Kidney glomerular epithelial cell (primary cell): ENCODE data around the gene PDPK1.
"Not testable (repeated sequence)": the region's sequence is repeated elsewhere in the genome, so short reads cannot be mapped to it uniquely, and the experiment has no call there.

Experiments used
- DNase-seq: peaks from one replicate; lab custom pipeline; 2025; lab: John Stamatoyannopoulos, UW

Gene PDPK1

DNA sequence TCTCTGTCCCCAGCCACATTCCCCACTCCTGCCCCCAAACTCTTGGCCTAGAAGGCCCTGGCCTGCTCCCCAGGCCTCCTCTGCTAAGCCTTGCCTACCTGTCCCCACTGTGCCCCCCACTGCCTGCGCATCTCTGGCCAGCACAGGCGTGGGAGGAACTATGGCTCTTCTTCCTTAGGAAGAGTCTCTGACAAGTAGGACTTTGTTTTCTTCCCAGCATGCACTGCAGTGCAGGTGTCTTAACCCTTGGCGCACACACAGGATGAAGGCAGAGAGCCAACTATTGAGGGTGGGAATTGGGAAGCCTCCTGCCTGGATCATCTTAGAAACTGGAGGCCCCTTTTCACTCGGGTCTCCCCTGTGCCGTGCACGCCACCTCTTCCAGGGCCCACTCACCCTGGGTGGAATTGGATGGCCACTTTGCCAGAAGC lies 14.0 kb upstream of the PDPK1 start:
- DNase-seq: no peak

DNA sequence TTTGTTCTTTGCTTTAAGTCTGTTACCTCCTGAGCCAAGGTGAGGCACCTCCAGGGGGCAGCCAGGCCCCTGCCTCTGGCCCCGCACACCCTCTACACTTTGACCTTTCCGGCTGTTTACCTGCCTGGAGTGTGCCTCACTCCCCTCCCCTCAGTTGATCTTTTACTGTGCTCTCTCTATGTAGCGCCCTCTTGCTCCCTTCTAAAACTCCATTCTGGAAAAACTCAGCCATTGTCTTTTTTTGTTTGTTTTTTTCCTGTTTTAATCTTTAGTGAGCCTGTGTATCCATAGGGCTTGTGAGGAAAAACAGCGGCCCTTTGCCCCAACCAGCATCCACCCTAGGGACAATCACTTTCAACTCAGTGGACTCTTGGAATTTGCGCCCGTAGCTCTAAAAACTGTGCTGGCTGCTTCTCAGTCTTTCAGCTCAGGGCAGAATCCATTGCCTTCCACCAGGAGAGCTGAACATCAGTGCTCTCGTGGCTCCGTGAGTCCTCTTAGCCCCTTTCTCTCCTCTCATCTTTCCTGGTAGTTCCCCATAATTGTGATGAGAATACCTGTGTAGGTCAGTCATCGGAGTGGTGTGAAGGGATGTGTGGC lies 13.4 kb upstream of the PDPK1 start:
- DNase-seq: no peak

DNA sequence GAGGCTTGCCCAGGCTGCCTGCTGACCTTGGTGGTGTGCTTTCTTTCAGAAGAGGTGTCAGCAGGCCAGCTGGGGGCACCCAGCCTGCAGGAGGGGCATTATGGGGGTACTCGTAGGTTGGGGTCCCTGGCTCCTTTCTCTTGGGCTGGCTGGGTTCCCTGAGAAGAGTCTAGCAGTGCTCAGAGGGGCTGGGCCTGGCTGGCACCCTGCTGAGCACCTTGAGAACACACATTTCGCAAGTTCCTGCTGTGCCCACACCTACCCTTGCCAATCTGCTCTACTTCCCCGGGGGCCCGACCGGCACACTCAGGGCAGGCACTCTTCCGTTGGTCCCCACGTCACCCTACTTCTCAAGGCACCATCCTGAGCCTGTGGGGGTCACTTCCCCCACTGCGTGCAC lies 11.7 kb upstream of the PDPK1 start:
- no peak for DNase-seq

DNA sequence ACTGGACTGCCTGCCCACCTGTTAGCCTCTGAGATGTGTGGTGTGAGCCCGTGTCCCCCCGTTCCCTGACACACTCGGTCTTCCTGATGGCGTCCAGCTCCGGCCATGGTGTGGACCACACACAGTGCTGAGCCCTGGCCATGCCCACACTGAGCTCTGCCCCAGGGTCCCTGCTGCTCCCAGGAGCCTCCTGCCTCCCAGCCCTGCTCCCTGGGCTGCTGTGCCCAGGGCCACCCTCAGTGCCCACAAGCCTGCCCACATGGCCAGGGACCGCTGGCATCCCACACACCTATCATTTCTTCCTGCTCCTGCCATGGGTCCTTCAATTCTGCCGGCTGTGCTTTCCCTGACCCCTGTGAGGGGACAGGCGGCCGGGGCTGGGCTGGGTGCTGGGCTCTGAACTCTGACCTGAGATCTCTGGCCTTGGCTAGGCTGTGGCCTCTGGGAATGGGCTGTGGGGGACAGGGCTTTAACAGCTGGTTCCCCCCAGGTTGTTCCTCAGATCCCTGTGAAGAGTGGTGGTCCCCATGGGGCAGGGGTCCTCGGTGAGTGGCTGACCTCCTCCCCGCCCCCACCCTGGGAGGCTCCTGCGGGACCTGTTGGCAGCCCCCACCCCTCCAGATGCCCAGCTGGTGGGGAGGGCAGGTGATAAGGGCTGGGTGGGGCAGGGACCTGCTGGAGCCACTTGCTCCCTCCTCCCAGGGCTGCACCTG lies 10.6 kb upstream of the PDPK1 start:
- no peak for DNase-seq

DNA sequence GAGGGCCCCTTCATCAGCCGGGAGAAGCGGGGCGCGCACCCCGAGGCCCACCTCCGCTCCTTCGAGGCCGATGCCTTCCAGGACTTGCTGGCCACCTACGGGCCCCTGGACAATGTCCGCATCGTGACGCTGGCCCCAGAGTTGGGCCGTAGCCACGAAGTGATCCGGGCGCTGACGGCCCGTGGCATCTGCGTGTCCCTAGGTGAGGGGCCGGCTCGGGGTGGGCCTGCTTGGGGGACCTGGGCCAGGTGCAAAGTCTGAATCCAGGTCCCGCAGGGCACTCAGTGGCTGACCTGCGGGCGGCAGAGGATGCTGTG lies 10.1 kb upstream of the PDPK1 start:
- no peak for DNase-seq

DNA sequence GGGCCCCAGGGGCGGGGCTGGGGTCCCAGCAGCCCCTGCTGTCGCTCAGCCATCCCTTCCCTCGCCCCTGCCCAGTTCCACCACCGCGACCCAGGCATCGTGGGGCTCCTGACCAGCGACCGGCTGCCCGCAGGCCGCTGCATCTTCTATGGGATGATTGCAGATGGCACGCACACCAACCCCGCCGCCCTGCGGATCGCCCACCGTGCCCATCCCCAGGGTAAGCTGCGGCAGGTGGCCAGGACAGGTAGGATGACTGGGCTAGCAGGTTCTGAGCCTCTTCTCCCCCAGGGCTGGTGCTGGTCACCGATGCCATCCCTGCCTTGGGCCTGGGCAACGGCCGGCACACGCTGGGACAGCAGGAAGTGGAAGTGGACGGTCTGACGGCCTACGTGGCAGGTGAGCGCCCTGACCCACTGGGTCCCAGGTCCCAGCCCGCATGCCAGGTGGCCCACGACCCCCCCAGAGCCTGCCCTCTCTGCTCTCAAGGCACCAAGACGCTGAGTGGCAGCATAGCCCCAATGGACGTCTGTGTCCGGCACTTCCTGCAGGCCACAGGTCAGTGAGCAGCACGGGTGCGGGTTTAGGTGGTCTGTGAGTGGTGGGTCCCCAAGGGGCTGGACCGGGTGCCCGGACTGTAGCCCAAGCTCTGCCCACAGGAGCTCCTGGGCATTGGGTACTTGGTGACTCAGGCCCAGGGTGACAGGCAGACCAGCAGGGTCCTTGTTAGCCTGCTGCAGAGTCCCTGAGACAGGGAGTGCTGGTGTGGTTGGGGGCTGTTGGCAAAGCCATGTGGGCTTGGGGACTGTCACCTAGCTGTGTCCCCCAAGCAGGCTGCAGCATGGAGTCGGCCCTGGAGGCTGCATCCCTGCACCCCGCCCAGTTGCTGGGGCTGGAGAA lies 9.4 kb upstream of the PDPK1 start:
- DNase-seq: no peak

DNA sequence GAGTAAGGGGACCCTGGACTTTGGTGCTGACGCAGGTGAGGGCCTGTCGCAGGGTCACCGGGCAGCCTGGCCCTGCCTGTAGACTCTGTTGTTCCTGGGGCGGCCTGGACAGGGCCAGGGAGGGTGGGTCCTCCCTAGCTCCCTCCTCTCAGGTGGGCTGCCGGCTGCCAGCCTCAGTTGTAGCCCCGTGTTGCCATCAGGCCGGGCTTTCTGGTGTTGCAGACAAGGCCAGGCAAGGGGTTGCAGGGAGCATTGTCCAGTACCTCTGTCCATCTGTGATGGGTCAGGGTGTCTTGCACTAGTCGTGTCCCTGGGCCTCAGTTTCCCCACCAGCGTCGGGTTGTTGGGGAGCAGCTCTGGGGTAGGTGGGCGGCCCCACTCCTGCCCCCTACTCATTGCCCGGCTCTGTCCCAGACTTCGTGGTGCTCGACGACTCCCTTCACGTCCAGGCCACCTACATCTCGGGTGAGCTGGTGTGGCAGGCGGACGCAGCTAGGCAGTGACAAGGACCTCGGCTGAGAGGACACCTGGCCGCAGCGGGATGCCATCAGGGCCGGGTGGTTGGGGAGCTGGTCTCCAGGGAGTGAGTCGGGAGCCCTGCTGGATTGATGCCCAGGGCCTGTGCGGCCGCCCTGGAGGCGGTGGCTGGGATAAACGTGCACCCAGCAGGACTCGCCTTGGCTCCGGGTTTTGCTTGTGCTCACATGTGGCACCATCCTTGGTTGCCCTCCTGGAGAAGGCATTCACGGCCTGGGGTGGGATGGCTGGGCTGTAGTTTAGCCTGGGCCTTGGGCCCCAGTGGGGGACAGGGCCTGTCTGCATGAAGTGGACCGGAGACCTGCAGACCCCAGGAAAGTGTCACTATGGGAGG lies 8.5 kb upstream of the PDPK1 start:
- no peak for DNase-seq

DNA sequence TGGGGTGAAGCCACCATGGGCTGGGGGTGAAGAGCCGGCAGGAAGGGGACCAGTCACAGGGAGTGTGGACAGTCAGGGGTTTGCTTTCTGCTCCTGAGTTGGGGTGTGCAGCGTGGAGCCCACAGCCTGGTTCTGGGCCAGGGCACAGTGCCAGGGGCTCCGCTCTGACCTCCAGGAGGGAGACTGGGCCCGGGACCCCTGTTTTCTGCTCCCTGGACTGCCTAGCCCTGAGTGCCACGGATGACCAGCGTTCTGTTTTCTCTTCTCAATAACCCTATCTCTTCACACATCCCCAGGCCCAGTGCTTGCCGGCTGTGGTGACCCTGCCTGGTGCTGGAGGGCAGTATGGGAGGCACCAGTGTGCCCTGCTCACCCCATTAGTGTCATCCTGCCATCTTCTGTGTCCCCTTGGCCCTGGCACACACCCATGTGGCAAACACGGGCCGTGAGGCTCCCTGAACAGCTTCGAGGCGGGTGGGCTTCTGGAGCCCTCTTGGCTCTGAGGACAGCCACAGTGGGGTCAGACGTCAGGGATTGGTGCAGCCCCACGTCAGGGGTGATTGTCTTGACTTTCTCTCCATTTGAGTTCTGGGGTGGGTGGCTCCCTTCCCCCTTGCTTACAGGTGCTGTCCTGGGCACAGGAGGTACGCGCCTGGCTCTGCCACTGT lies 7.7 kb upstream of the PDPK1 start:
- DNase-seq: no peak

DNA sequence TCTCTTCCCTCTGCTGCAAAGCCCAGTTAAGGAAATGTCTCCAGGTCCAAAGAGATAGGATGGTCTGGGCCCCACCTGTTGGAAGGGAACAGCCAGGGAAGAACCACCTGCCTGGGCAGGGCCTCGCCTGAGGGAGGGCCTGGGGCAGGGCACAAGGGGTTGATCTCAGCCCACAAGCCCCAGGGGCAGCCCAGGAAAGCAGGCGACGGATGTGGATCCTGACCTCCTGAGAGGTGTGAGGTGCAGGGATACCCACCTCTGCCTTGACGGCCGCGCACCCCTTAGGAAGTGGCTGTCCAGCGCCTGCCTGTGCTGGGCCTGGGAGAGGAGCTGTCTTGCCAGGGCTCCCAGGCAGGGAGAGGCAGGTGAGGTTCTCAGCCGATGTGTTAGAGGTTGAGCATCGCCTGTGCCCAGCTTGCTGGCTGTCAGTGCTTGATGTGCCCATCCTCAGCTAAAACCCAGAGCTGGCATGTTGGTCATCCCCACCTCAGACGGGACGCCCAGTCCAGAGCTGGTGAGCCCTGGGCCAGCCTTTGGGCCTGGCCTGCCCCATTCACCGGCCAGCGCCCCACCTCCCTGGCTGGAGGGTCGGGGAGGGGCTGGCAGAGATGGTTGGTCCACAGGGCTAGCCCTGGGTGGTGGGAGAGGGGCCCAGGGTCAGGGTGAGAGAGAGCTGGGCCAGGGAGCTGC lies 7.0 kb upstream of the PDPK1 start:
- no peak for DNase-seq

DNA sequence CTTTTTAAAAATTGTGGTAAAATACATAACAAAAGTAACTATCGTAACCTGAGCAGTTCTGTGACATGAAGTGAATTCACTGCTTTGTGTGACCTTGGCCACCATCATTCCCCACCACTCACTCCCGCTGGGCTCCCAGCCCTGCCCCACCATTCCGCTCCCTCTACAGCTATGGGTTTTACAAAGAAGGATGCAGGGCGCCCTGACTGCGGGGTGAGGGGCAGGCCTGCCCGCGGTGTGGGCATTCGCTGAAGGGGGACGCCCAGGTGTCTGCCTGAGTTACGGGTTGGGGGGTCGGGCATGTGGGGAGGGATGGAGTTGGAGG lies 6.5 kb upstream of the PDPK1 start, which contains the start of gene CEMP1:
Gene CEMP1, minus strand, starts transcription at position 38 of the 325 bp plus-strand sequence. CDS start 335 bp downstream, outside the sequence.
- DNase-seq: no peak

DNA sequence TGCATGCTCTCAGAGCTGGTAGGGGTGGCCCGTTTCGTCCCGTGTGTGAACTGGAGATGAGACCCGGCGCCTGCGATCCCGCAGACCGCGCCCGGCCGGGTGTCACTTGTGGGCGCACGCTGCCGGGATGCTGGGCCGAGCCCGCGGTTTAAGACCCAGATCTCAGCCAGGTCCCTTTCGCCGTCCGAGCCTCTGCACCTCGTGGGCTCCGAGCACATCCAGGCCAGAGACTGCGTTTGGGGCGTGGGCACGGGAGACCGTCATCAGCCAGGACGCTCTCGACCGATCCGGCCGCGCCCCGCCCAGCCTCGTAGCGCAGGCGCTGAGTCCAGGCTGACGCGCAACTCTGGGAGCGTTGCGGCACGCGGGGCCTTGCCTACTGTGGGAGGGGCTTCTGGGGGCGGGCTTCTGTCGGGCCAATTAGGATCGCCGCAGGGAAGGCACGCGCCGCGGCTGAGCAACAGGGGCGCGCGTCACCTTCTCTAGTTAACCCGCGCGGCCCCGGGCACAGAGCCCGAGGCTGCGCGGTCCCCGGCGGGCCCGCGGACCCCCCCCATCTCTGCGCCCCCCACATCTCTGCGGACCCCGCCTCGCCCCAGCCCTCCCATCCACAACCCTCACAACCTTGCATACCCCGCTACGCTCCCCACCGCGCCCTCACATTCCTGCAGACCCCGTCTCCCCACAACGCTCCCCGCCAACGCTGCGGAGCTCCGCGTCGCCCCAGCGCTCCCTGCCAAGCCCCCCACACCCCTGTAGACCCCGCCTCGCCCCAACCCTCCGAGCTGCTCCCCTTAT lies 5.9 kb upstream of the PDPK1 start:
- DNase-seq: peak; percentile 85

DNA sequence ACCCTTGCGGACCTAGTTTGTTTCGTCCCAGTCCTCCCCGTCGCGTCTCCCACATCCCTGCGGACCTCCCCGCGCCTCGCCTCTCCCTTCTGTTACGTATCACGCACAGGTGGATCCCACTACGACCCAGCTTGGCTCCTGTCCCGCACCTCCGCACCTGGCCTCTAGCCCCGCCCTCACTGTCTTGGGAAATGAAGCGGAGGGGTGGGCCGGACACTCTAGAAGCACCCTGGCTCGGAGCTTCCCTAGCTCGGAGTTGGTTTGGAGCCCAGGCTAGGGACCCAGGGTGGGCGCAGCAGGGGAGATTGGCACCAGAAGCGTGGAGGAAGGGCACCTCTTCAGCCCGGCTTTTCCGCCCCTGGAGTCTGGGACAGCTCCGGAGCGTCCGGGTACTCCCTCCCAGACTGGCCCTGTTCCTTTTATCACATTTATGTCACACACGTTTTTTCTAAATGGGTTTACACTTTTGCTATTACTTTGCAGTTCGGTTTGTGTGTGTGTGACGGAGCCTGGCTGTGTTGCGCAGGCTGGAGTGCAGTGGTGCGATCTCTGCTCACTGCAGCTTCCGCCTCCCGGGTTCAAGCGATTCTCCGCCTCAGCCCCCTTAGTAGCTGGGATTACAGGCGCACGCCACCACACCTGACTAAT lies 5.2 kb upstream of the PDPK1 start:
- DNase-seq: peak; percentile 36

DNA sequence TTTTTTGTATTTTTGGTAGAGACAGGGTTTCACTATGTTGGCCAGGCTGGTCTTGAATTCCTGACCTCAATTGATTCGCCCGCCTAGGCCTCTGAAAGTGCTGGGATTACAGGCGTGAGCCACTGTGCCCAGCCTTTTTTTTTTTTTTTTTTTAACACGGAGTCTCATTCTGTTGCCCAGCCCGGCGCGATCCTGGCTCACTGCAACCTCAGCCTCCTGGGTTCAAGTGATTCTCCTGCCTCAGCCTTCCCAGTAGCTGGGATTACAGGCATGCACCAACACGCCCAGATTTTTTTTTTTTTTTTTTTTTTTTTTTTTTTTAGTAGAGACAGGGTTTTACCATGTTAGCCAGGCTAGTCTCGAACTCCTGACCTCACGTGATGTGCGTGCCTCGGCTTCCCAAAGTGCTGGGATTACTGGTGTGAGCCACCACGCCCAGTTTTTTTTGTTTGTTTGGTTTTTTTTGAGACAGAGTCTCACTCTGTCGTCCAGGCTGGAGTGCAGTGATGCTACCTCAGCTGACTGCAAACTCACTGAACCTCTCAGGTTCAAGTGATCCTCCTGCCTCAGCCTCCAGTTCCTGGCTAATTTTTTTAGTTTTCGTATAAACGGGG lies 4.6 kb upstream of the PDPK1 start:
- not testable (repeated sequence) for DNase-seq

DNA sequence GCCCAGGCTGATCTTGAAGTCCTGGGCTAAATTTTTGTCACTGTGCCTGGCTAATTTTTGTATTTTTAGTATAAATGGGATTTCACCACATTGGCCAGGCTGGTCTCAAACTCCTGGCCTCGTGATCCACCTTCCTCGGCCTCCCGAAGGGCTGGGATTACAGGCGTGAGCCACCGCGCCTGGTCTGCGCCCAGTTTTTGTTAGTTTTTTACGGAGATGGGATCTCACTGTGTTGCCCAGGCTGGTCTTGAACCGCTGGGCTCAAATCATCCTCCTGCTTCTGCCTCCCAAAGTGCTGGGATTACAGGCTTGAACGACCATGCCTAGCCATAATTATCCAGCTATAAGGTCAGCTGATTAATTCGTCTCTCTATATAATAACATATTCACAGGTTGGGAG lies 3.9 kb upstream of the PDPK1 start:
- no peak for DNase-seq

DNA sequence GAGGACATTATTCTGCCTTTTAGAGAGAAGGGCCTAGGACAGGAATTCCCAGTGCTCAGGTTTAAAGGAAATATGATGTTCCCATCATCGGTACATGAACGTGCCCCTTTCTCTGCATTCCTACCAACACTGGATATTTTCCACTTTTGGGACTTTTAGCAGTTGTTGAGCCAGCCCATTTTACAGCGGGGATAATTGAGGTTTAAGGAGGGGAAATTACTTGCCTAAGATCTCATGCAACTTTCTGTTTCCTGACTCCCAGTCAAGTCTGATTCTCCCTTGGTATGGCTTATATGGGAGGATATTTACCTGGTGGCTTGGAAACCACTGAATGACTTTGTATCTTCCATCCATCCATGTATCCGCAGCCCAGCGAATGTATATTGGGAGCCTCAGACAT lies 3.5 kb upstream of the PDPK1 start:
- DNase-seq: not testable (repeated sequence)

DNA sequence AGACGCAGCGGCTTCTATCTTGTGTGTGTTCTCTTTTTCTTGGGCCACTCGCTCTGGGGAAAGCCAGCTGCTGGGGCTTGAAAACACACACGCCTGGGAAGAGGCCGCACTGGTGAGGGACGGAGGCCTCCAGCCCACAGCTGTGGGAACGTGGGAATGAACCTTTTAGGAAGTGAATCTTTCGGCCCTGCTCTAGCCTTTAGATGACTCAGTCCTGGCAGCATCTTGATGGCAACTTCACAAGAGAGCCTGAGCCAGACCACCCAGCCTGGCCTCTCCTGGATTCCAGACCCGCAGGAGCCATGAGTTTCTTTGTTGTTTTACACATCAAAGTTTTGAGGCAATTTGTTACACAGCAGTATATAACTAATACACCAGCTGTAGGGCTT lies 2.2 kb upstream of the PDPK1 start:
- DNase-seq: no peak

DNA sequence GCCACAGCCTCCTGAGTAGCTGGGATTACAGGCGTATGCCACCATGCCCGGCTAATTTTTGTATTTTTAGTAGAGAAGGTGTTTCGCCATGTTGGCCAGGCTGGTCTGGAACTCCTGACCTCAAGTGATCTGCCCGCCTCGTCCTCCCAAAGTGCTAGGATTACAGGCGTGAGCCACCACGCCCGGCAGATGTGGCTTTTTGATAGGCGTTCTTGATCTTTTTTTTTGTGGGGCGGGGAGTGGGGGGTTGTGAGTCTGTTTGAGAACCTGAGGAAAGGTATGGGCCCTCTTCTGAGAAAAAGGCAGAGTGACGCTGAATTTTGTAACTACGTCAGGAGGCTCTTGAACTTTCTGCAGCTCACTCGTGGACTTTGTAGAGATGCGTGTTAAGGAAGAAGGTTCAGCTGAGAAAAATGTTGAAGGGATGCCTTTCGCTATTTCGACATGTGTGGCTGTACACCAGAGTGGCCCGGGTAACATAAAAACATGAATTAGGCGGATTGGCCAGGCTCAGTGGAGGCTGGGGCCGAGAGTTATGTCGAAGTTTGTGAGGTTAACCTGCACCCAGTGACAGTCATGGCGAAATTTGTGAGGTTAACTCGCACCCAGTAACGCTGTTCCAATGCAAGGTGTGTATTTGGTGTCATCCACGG lies 1.5 kb downstream of the PDPK1 start:
- DNase-seq: not testable (repeated sequence)

DNA sequence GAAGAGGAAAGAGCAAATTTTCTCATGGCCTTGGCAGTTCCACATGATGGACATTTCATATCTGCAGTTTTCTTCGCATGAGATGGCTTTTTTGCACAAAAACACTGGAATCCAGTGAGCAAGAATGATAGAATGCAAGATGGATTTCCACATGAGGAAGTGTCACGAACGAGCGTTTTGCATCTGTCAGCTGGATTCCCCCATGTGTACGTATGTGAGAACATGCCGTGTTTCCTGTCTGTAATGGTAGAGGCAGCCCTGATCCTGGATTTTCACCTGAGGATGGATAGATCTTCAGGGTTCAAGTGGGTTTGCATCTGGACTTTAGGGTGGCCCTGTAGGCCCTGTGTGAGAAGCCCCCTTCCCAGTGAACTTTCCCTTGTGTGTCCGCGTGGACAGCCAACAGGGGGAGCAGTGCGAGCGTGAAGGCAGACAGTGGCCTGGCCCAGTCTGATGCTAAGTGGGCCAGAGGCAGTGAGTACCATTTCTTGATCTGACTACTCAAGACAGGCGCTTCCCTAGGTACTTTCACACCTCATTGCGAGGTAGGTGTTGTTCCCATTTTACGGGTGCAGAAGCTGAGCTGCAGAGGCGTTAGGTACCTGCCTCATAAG lies 2.1 kb downstream of the PDPK1 start:
- not testable (repeated sequence) for DNase-seq
